Keratinocyte (primary cell): ENCODE measurements around the gene STARD8.

ENCODE experiments used
- CTCF ChIP-seq, 3 experiments: IDR thresholded peaks in 1 of 3; conservative IDR thresholded peaks in 1 of 3; optimal IDR thresholded peaks in 1 of 3; 2 replicates in 2 of 3; 3 replicates in 1 of 3; pipeline versions ENCODE3 to v1.5.1; 2011; ENCODE audit warnings: low read length in 3 of 3, mild to moderate bottlenecking in 3 of 3, moderate library complexity in 2 of 3, control low read depth in 1 of 3, inconsistent platforms in 1 of 3; ENCODE audit not compliant: insufficient read depth in 2 of 3; ENCODE audit errors: extremely low read depth in 1 of 3
- EZH2 ChIP-seq: IDR thresholded peaks from one replicate; pipeline ENCODE4 v1.6.1; 2012; ENCODE audit warnings: inconsistent platforms, mild to moderate bottlenecking, low read length, moderate library complexity

DNA sequence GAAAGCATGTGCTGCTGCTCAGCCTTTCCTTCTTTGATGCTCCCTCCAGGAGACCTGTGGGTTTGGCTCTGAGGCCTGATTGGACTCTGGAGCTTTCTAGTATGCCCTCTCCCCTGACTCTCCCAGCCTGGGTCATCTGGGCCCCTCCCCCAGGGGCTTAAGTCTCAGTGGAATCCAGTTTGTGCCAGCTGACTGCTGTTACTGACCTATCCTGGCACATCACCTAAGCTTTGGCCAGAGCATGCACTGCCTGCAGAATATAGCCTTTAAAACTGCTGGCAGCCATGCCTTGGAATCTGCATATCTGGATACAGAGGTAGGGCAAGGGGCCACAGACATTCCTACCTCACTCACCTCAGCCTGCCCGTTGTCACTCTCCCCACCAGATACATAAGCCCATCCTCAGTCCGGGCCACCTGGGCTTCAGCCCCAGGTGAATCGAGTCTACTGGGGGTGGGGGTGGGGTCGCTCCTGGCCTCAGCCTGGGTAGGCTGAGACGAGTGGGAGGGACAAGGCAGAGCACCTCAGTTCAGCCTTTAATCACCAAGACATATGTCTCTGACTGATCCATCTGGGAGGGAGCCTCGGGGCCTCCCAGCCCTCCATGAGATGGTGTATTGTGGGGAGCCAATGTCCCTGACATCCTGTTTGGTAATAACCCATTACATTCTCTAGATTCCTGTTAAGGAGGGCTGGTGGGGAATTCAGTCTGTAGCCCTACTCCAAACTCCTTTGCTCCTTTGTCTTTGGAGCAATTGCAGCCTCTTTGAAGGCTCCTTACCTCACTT lies 61.2 kb downstream of the STARD8 start:
- no peak for TF ChIP-seq CTCF (optimal IDR thresholded peaks at IDR 0.05 in 1 of 3, IDR thresholded peaks at IDR 0.05 in 1 of 3, conservative IDR thresholded peaks at IDR 0.05 in 1 of 3; ENCODE audit: extremely low read depth in 1 of 3, insufficient read depth in 2 of 3, low read length in 3 of 3)
- no peak for TF ChIP-seq EZH2
